ENCODE results near the gene ANKRD22.
"Not testable (repeated sequence)": the region's sequence is repeated elsewhere in the genome, so short reads cannot be mapped to it uniquely, and the experiment has no call there.

ANKRD22 gene

DNA sequence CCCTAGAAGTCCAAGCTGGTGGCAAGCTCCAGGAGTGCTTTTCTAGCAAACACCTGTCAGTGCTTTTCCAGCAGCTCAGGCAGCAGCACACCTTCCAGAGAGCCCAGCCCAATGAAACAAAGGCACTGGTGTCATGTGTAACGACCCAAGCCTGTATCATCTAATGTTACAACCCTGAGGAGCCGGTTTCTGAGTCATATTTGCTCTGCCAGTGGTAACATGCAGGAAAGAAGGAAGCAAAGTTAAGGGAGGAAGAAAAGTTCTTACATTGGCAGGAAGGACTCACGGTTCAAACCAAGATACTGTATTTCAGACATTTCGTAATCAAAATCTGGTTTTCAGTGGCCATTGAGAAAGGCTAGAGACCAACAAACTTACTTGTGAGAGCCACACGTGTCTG lies at the start of gene ANKRD22:
TSS of gene ANKRD22 (minus strand) at position 139 of the 400 bp plus-strand sequence. CDS start 237 bp downstream, outside the sequence.
- DNase-seq: peak; percentile 98

GRCh38 chr10:88899886-88900285 lies 48.2 kb upstream of the ANKRD22 start:
- DNase-seq: no peak

DNA sequence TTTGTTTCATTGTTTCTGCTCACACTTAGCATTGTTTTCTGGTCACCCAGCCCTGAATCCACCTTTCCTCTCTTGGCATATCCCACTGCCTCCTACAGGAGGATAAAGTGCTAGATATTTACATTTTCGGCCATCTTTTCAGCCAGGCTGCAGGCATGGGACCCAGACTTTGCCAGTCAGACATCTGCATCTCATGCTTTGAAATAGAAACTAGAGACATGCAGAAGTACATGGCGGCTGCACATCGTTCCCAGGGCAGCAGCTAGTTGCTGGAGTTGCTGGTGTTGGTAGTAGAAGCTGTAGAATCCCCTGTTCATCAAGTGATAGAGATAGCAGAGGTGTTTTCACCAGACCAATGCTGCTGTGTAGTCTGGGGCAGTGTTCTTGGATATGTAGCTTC lies 47.1 kb upstream of the ANKRD22 start:
- no peak for DNase-seq

- no peak for DNase-seq
Measured at GRCh38 chr10:88896994-88897853, 45.6 kb upstream of the ANKRD22 start.

- no peak for DNase-seq
Measured at GRCh38 chr10:88896372-88896993, 44.8 kb upstream of the ANKRD22 start.

DNA sequence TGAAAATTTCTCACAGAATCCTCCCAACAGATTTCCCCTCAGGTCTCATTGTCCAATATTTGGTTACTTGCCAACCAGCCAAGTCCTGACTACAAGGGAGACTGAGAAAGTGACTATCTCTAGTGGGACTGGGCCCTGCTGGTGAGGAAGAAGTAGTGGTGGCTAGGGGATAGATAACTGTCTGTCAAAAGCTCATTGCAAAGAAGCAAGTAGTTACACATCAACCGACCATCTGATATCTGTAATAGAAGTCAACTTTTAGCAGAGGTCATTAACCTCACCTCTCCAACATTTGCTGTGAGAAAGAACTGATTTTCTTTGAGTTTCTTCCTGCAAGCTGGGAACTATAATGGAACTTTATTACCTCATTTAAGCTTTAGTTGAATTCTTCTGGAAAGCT lies 43.6 kb upstream of the ANKRD22 start:
- no peak for DNase-seq

DNA sequence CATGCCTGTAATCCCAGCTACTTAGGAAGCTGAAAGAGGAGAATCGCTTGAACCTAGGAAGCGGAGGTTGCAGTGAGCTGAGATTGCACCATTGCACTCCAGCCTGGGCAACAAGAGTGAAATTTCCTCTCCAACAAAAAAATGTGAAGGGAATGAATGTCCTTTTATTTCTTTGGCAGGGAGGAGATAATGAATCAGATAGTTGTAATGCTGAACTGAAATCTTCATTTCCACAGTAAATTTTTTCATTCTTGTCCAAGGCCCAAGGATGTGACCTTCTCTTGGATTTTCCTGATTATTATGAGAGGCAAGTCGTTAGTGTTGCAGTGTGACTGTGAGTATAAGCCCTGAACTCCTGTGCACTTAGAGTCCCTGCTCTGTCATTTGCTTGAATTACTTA lies 42.0 kb upstream of the ANKRD22 start:
- no peak for DNase-seq

GRCh38 chr10:88892222-88892967 lies 40.8 kb upstream of the ANKRD22 start:
- DNase-seq: no peak

DNA sequence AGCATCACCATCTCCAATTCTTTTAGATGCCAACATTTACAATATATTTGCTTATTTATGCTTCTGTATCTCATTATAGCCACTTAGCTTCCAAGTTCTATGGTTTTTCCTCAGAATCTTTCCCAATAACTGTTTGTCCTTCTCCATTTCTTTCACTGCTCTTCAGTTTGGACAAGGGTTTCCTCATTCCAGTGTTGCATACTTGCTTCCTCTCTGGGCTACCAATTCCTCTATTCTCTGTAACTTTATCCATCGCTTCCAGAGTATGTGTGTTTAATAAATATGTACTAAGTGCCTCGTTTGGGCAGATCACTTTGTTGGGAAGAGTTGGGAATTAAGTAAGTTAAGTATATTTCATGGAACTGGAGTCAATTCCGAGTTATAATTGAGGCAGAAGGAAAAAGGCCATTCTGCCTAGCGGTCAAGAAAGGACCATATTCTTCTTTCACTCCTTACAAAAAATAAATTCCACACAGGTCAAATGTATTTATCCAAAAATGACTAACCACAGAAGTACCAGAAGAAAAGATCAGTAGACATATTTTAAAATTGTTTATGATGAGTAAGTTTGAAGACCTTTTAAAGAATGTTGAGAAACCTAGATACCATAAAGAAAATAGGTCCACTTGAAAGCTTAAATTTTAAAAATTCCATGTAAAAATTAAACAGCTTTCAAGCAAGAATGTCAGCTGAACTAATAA lies 39.2 kb upstream of the ANKRD22 start:
- no peak for DNase-seq

DNA sequence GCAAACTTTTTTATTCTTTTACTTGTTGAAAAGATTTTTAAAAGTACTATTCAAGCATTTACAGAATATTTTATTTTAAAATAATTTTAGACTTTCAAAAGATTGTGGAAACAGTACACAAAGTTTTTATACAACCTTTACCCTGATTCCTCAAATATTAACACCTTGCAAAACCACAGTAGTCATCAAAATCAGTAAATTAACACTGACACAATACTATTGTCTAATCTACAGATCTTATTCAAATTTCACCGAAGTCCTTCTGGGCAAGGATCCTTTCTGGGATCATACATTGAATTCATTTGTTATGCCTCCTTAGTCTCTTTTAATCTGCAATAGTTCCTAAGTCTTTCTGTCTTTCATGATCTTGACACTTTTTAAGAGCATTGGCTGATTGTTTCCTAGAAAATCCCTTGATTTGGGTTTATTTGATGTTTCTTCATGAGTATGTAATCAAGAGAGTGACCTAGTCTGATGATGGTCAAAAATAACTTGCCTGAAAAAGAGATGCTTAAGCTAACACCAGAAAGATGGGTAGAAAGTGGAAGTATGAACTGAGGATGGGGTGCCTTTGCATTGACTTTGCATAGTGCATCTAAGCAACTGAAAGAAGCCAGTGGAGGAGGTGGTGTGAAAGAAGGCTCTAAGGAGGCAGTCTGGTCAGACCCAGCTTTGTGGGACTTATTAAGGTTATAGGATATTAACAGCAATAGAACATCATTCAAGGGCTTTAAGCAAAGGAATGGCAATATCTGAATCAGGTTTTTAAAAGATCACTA lies 38.1 kb upstream of the ANKRD22 start:
- DNase-seq: no peak

DNA sequence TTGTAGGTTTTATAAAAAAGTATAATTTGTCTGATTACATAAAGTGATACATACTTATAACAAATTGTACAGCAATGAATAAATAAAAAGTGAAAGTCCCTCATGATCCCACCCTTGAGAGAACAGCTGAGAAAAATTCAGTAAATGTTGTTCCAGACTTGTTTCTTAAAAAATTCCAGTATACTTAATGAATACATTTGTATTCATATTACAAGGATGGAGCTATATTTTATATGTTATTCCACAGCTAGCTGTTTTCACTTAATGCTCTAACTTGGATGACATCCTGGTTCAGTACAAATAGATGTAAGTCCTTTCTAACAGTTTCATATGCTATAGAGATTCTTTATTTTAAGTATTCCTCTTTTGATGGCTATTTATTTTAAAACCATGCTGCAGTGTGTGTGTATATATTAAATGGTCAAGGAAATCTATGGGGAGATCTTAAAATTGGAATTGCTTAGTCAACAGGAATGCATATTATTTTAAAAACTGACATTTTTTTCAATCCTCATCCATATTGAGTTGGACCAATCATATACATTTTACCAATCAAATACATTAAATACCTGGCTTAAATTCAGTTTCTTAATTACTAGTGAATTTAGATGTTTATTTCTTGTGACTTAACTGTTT lies 37.3 kb upstream of the ANKRD22 start:
- no peak for DNase-seq

GRCh38 chr10:88886557-88886956 lies 34.9 kb upstream of the ANKRD22 start:
- no peak for DNase-seq

DNA sequence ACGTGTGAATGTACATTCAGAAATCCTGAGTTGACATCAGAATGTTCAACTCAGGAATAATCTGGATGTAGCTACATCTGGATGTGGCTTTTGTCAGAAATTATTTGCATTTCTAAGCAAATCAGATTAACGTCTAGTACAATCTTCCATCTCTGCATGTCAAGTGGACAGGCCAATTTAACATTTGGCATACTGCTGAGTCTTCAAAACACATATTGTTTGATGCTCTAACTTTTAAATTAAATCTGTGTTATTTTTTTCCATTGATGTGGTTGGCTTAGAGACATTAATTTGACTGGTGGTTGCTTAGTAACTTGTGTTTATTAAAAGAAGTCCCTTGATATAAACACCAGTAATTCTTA lies 31.8 kb upstream of the ANKRD22 start:
- no peak for DNase-seq

GRCh38 chr10:88882646-88883447 lies 31.2 kb upstream of the ANKRD22 start:
- DNase-seq: not testable (repeated sequence)

DNA sequence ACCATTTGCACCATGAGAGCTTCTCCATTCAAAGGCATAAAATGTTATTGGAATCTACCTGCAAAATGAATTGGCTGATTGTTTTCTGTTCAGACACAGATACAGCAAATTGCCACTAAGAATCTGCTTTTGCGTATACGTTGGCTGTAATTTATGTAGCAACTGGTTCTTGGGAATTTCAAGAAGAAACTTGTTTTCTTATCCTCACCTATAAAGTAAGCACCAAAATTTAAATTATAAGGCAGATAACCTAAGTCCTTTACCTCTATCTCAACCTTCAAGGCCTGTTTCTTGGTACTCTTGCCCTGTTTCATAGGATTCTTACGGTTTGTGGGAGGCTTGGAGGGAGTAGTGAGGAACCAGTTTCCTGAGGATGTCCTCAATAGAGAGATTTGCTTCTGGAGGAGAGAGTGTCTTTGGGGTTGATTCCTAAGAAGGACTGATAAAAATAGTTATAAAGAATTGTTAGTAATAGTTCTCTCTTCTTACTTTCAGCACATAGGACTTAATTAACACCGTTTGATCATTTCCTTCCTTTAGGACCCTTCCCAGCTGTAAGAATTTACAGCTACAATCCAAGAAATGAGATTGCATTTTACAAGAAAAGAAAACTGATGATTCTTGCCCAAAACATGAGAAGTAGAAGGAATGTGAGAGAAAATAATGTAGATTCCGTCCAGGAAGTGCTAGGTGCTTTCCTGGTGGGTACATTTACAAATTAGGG lies 30.4 kb upstream of the ANKRD22 start:
- no peak for DNase-seq

GRCh38 chr10:88881320-88881719 lies 29.7 kb upstream of the ANKRD22 start:
- no peak for DNase-seq

DNA sequence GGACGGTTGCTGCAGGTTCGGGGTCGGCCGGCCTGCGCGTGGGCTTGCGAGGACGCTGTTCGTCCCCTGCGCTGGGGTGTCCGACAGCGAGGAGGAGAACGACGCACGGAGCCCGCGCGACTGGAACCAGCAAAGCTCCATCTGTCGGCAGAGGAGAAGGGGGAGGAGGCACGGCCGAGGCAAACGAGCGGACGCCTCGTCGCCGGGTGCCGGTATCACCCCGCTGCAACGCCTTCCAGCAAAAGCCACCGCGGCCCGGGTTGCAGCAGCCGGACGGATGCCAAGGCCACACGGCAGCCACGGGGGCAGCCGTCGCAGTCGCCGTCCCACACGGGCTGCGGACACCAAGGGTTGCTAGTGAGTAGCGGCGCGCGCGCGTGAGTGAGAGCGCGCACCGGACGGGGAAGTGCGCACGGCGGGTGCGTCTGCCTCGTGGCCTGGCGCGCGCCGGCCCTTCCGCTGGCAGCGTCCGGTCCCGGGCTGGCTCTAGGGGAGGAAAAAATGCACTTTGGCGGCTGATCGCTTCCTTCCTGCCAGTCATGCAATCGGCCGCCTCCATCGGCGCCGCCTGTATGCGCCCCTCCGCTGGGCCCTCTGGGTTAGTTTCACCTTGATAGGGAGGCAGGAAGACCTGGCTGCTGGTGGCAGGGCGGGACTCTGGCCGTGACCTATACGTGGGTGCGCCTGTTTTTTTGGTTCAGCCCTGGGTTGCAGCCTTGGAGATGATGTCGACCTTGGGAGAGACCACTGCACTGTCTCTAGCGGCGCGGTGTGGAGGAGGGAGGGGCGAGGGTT lies 28.8 kb upstream of the ANKRD22 start:
- DNase-seq: peak; percentile 73

GRCh38 chr10:88879534-88880281 lies 28.1 kb upstream of the ANKRD22 start, which contains the start of gene STAMBPL1:
Gene STAMBPL1 (plus strand): TSS chr10:88880245. CDS start chr10:88901709, 21,464 bp downstream.
- peak; percentile 51 for DNase-seq
